HEK293 (cell line): ENCODE measurements around the gene DIS3L2.
A peak's percentile ranks its signal among the peaks of the same experiment; 100 is the strongest.
"Not testable (repeated sequence)": the region's sequence is repeated elsewhere in the genome, so short reads cannot be mapped to it uniquely, and the experiment has no call there.

Experiments
- CTCF ChIA-PET: fragments of 350-600 bp; formaldehyde crosslinking; extraction: SDS; loops from one replicate; lab custom pipeline; 2021; ENCODE audit warnings: antibody characterized with exemption; lab: Yijun Ruan, JAX
- POLR2A ChIA-PET: fragments of 300-600 bp; formaldehyde crosslinking; extraction: SDS; loops from one replicate; lab custom pipeline; 2020; ENCODE audit warnings: antibody characterized with exemption, inconsistent platforms; lab: Yijun Ruan, JAX
- H3K27ac ChIP-seq: fragments of 200-500 bp; sonication (Bioruptor generic); 2 replicates; pipeline ENCODE4 v1.5.1; 2014; ENCODE audit warnings: low read depth, low read length, control low read depth, inconsistent platforms; ENCODE audit errors: extremely low read depth
- H3K36me3 ChIP-seq, 2 experiments: fragments of 200-500 bp in 1 of 2; sonication (Bioruptor generic) in 1 of 2; 1 replicate in 1 of 2; 2 replicates in 1 of 2; pipeline ENCODE4 v1.5.1; 2014 to 2017; ENCODE audit warnings: inconsistent platforms in 2 of 2, low read length in 2 of 2; ENCODE audit not compliant: control insufficient read depth in 2 of 2, insufficient read depth in 1 of 2
- H3K4me1 ChIP-seq: fragments of 200-500 bp; sonication (Bioruptor generic); 2 replicates; pipeline ENCODE4 v1.5.1; 2014; ENCODE audit warnings: mild to moderate bottlenecking, low read length, inconsistent platforms; ENCODE audit not compliant: control insufficient read depth, insufficient read depth
- H3K4me3 ChIP-seq: 2 replicates; pipeline ENCODE4 v1.5.1; 2011; ENCODE audit warnings: low read depth, mild to moderate bottlenecking, control low read depth, low read length, moderate library complexity
- H3K9me3 ChIP-seq: fragments of 200-500 bp; sonication (Bioruptor generic); 2 replicates; pipeline ENCODE4 v1.5.1; 2014; ENCODE audit warnings: low read depth, low read length, inconsistent platforms; ENCODE audit not compliant: control insufficient read depth, insufficient read depth
- MYNN ChIP-seq: fragments of 450-650 bp; formaldehyde crosslinking; IDR thresholded peaks from 2 replicates; pipeline ENCODE4 v1.5.1; 2016; ENCODE audit warnings: missing biosample characterization, missing genetic modification characterization, borderline replicate concordance
- SCRT1 ChIP-seq: fragments of 450-650 bp; formaldehyde crosslinking; IDR thresholded peaks from 2 replicates; pipeline ENCODE4 v1.5.1; 2016; ENCODE audit warnings: missing biosample characterization, missing genetic modification characterization, borderline replicate concordance
- ZFHX2 ChIP-seq: fragments of 450-650 bp; formaldehyde crosslinking; conservative IDR thresholded peaks from 2 replicates; pipeline ENCODE4 v1.5.1; 2016; ENCODE audit warnings: missing biosample characterization, missing genetic modification characterization
- ZIC2 ChIP-seq: fragments of 450-650 bp; formaldehyde crosslinking; IDR thresholded peaks from 2 replicates; pipeline ENCODE4 v1.5.1; 2016; ENCODE audit warnings: missing biosample characterization, missing genetic modification characterization
- ZNF394 ChIP-seq: fragments of 450-650 bp; formaldehyde crosslinking; IDR thresholded peaks from 2 replicates; pipeline ENCODE4 v1.5.1; 2016; ENCODE audit warnings: missing biosample characterization, missing genetic modification characterization, mild to moderate bottlenecking, moderate library complexity, borderline replicate concordance
- ZNF747 ChIP-seq: fragments of 450-650 bp; formaldehyde crosslinking; IDR thresholded peaks from 2 replicates; pipeline ENCODE4 v1.5.1; 2016; ENCODE audit warnings: missing biosample characterization, missing genetic modification characterization
- TF ChIP-seq, protein P1 (sequence below): sonication (generic); formaldehyde crosslinking; IDR thresholded peaks from 2 replicates; pipeline ENCODE4 v1.8.1; 2022; ENCODE audit warnings: mild to moderate bottlenecking, moderate library complexity, missing genetic modification reagents
- TF ChIP-seq, protein P2 (sequence below): fragments of 450-650 bp; formaldehyde crosslinking; IDR thresholded peaks from 2 replicates; pipeline ENCODE4 v1.5.1; 2016; ENCODE audit warnings: missing biosample characterization, missing genetic modification characterization

Gene DIS3L2

DNA sequence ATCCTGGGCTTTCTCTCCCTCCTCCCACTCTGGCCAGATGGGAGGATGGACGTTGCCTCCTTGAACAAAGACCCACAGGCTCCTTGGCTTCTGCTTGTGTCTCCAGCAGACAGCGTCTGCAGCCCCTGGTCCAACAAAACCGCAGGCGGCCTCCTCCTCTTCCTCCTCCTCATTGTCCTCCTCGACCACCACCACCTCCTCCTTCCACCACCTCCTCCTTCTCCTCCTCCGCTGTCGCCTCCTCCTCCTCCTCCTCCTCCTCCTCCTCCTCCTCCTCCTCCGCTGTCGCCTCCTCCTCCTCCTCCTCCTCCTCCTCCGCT lies 371.4 kb downstream of the DIS3L2 start:
- no peaks in the 10 kb centered on the region for H3K36me3 ChIP-seq
- CTCF ChIA-PET = interaction anchor here (1.0 kb wide), 1 partner anchor 107 kb away, joined by 4 read pairs; no protein-coding TSS in a partner anchor
- TF ChIP-seq ZNF394 (tag by site-specific recombination) (no peak), SCRT1 (no peak), ZFHX2 (tag by site-specific recombination) (peak; percentile 55), ZNF747 (tag by site-specific recombination) (no peak)
- TF ChIP-seq, protein P1, sequence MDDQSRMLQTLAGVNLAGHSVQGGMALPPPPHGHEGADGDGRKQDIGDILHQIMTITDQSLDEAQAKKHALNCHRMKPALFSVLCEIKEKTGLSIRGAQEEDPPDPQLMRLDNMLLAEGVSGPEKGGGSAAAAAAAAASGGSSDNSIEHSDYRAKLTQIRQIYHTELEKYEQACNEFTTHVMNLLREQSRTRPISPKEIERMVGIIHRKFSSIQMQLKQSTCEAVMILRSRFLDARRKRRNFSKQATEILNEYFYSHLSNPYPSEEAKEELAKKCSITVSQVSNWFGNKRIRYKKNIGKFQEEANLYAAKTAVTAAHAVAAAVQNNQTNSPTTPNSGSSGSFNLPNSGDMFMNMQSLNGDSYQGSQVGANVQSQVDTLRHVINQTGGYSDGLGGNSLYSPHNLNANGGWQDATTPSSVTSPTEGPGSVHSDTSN = no peak

DNA sequence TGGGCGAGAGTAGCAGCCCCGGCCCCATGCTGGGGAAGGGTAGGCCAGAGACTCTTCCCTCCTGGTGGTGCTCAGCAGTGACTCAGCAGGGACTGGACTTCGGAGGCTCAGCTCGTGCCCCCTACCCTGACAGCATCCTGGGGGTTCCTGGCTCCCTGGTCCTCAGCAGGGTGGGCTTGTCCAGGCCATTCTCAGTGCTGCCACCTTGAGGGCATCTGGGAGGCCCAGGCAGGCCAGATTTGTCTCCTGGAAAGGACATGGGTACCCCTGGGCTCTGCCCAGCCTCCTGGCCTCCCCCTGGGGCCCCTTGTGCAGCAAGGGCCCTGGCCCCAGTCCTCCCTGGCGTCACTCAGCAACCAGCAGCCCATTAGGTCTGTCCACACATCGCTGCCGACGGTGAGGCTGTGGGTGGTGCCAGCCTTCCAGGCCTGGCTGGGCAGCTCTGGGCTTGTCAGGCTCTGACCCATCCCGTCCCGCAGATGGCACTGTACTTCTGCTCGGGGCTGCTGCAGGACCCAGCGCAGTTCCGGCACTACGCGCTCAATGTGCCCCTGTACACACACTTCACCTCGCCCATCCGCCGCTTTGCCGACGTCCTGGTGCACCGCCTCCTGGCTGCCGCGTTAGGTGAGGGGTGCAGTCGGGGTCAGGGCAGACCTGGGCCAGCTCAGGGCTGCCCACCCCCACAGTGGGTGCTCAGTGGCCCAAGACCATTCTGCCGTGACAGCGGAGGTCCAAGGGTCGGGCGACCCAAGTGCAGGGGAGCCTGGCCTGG lies 372.0 kb downstream of the DIS3L2 start:
- H3K27ac ChIP-seq = no peak overlapping the region
- TF ChIP-seq ZIC2 (tag by site-specific recombination) = peak; percentile 68
- no peak for TF ChIP-seq MYNN (tag by site-specific recombination)
- ChIA-PET POLR2A (no interaction called here), CTCF (interaction anchor here (0.6 to 3.0 kb wide), 5 partner anchors 19 to 432 kb away, joined by 3 to 20 read pairs (median 4); no protein-coding TSS in a partner anchor)
- H3K4me1 ChIP-seq = no peaks in the 10 kb centered on the region
- H3K4me3 ChIP-seq = no peak overlapping the region
- no peaks in the 10 kb centered on the region for H3K36me3 ChIP-seq
- H3K9me3 ChIP-seq = no peaks in the 10 kb centered on the region

More for the DNA sequence above, 371.4 kb downstream of the DIS3L2 start:
- Histone ChIP-seq H3K4me3 (no peak overlapping the region), H3K9me3 (no peaks in the 10 kb centered on the region), H3K4me1 (no peaks in the 10 kb centered on the region), H3K27ac (no peak overlapping the region)
- POLR2A ChIA-PET = no interaction called here

DNA sequence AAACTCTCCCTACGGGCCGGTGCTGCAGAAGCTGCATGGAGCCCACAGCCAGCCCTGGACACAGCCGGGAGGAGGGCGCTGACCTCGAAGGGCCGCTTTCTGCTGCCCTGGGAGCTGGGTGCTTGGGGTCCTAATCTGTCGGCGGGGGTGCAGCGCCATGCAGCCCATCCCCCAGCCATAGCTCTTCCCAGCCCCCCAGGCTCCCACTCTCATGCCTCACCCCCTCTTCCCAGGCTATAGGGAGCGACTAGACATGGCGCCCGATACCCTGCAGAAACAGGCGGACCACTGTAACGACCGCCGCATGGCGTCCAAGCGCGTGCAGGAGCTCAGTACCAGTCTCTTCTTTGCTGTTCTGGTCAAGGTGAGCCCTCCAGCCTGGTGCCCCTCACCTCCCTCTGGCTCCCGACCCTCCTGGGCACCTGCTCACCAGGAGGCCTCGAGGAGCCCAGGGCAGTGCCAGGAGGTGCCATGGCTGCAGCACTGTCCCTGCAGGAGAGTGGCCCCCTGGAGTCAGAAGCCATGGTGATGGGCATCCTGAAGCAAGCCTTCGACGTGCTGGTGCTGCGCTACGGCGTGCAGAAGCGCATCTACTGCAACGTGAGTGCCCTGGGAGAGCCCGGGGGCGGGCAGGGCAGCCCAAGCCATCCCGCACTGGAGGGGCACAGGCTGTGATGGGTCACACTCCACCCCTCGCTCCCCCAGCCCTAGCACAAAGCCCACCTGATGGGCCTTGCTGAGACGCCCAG lies 372.8 kb downstream of the DIS3L2 start:
- H3K9me3 ChIP-seq, H3K36me3 ChIP-seq, H3K4me1 ChIP-seq, POLR2A ChIA-PET, H3K4me3 ChIP-seq, H3K27ac ChIP-seq: not testable (repeated sequence)
- CTCF ChIA-PET = interaction anchor here (0.6 to 3.0 kb wide), 6 partner anchors 12 to 433 kb away, joined by 3 to 20 read pairs (median 6); no protein-coding TSS in a partner anchor

DNA sequence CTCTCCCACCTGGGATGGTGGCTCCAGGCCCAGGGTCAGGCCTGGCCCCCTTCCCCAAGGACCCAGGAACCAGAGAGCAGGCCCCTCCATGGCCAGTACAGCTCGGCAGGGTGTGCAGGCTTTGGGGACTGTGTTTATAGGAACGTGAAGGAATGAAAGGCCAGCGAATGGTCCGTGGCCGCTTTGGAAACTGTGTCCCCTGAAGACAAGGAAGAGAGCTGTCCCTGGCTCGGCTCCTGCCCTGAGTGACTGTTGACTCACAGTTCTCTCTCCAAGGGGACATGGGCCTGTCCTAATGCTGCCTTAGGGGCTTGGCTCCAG lies 373.3 kb downstream of the DIS3L2 start:
- CTCF ChIA-PET = interaction anchor here (0.6 to 3.0 kb wide), 4 partner anchors 11 to 105 kb away, joined by 3 to 20 read pairs (median 8); no protein-coding TSS in a partner anchor
- H3K4me1 ChIP-seq, H3K27ac ChIP-seq, POLR2A ChIA-PET, H3K36me3 ChIP-seq, H3K9me3 ChIP-seq, H3K4me3 ChIP-seq: not testable (repeated sequence)

DNA sequence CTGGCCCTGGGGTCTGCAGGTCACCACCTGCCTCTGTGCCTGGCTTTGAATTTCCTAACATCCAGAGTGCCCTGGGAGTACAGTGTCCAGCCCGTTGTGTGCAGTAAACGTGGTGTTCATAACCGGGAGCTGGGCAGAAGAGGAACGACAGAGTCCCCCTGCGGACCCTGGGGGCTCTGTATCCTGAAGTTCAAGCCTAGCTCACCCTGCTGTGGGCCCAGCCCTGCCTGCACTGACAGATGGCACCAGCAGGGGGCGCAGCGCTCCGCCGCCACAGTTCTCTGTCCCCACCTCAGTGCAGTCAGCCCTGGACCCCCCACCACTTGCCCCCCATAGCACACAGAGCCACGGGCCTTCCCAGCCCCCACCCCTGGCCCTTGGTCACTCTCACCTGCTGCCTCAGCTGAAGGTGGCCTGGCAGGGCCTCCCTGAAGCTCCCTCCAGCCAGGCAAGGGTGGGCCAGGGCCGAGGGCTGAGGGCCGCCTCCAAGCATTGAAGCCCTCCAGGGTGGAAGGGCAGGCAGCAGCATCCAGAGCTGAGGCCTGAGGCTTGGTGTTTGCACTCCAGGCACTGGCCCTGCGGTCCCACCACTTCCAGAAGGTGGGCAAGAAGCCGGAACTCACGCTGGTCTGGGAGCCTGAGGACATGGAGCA lies 373.8 kb downstream of the DIS3L2 start:
- CTCF ChIA-PET = interaction anchor here (0.6 to 3.0 kb wide), 9 partner anchors 7 to 176 kb away, joined by 3 to 20 read pairs (median 4); no protein-coding TSS in a partner anchor
- H3K4me1 ChIP-seq, H3K9me3 ChIP-seq, POLR2A ChIA-PET, H3K27ac ChIP-seq, H3K36me3 ChIP-seq, H3K4me3 ChIP-seq: not testable (repeated sequence)
- TF ChIP-seq, protein P2, sequence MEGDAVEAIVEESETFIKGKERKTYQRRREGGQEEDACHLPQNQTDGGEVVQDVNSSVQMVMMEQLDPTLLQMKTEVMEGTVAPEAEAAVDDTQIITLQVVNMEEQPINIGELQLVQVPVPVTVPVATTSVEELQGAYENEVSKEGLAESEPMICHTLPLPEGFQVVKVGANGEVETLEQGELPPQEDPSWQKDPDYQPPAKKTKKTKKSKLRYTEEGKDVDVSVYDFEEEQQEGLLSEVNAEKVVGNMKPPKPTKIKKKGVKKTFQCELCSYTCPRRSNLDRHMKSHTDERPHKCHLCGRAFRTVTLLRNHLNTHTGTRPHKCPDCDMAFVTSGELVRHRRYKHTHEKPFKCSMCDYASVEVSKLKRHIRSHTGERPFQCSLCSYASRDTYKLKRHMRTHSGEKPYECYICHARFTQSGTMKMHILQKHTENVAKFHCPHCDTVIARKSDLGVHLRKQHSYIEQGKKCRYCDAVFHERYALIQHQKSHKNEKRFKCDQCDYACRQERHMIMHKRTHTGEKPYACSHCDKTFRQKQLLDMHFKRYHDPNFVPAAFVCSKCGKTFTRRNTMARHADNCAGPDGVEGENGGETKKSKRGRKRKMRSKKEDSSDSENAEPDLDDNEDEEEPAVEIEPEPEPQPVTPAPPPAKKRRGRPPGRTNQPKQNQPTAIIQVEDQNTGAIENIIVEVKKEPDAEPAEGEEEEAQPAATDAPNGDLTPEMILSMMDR (tag by site-specific recombination) = 0 out of 2 replicates have a peak, but pooled peaks have one; percentile 9
